ENCODE measurements around the gene KIF4B.

Gene KIF4B

GRCh38 chr5:155040984-155041653 is 27.6 kb downstream of the KIF4B start:
- in situ Hi-C loops (cut with HindIII; ENCODE audit: low sequenced_read_pairs), result no loop called here
- no peak overlapping the region for H3K4me3 ChIP-seq (ENCODE audit: low read depth, low read length)
- no peak for DNase-seq (ENCODE audit: low read depth)
- TF ChIP-seq, protein P1, sequence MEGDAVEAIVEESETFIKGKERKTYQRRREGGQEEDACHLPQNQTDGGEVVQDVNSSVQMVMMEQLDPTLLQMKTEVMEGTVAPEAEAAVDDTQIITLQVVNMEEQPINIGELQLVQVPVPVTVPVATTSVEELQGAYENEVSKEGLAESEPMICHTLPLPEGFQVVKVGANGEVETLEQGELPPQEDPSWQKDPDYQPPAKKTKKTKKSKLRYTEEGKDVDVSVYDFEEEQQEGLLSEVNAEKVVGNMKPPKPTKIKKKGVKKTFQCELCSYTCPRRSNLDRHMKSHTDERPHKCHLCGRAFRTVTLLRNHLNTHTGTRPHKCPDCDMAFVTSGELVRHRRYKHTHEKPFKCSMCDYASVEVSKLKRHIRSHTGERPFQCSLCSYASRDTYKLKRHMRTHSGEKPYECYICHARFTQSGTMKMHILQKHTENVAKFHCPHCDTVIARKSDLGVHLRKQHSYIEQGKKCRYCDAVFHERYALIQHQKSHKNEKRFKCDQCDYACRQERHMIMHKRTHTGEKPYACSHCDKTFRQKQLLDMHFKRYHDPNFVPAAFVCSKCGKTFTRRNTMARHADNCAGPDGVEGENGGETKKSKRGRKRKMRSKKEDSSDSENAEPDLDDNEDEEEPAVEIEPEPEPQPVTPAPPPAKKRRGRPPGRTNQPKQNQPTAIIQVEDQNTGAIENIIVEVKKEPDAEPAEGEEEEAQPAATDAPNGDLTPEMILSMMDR (IDR thresholded peaks at IDR 0.05; ENCODE audit: low read depth, low read length, missing control alignments), result no peak

- H3K4me3 ChIP-seq (ENCODE audit: low read depth, low read length), result no peak overlapping the region
- TF ChIP-seq, protein P1 (IDR thresholded peaks at IDR 0.05; ENCODE audit: low read depth, low read length, missing control alignments), result no peak
- DNase-seq (ENCODE audit: low read depth), result no peak
- in situ Hi-C loops (cut with HindIII; ENCODE audit: low sequenced_read_pairs), result no loop called here
Measured at GRCh38 chr5:155044591-155044990, 31.0 kb downstream of the KIF4B start.

DNA sequence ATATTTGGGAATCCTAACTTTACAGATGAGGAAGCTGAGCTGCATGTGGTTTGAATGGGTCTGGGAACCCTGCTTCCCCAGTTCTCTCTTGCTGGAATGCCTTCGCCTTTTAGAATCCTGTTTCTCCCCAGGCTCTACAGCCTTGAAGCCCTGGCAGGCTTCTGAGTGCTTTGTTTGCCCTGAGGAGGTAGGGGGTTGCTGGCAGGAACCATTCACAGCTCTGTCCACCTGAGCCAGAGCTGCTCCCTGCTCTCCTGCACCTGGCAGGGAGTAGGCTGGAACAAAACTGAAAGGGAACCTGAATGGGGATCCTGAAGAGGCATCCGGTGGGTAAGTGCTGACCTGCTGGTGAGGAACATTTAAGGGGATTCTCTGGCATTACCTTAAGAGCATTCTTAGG is 33.0 kb downstream of the KIF4B start:
- in situ Hi-C loops (cut with HindIII; ENCODE audit: low sequenced_read_pairs), result no loop called here
- H3K4me3 ChIP-seq (ENCODE audit: low read depth, low read length), result no peak overlapping the region
- DNase-seq (ENCODE audit: low read depth), result no peak
- TF ChIP-seq, protein P1 (IDR thresholded peaks at IDR 0.05; ENCODE audit: low read depth, low read length, missing control alignments), result no peak

GRCh38 chr5:155047818-155048217 is 34.3 kb downstream of the KIF4B start:
- TF ChIP-seq, protein P1 (IDR thresholded peaks at IDR 0.05; ENCODE audit: low read depth, low read length, missing control alignments), result no peak
- no peak overlapping the region for H3K4me3 ChIP-seq (ENCODE audit: low read depth, low read length)
- DNase-seq (ENCODE audit: low read depth), result no peak
- in situ Hi-C loops (cut with HindIII; ENCODE audit: low sequenced_read_pairs), result no loop called here

DNA sequence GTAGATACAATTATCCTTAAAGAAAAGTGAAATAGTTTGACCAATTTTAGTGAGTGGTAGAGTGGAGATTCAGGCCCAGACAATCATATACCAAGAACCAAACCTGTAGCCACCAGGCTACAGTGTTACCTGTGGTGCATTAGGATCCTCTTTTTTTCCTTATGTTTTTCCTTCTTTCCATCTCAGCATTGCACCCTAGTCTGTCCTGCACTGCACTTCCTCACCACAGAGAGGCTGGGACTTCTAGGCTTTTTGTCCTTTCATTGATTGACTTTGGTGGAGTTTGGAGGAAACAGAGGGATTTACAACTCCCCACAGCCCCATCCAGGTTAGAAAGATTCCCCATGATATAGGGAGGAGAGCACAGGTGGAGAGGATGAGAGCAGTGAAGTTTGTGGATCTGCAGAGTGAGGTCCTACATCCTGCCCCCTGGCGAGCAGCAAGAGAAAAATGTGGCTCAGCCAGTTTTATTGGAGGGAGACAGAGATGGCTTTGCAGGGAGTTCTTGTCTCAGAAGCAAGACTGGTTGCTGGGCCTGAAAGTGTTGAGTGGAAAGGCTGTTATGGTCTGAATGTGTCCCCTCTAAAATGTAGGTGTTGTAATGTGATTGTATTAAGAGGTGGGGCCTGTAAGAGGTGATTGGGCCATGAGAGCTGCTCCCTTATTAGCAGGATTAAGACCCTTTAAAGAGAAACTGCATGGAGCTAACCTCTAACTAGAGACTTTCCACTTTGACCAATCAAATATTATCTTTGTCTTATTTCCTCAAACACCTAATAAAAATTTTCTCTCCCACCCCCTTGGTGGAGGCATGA is 36.2 kb downstream of the KIF4B start:
- in situ Hi-C loops (cut with HindIII; ENCODE audit: low sequenced_read_pairs), result no loop called here
- no peak overlapping the region for H3K4me3 ChIP-seq (ENCODE audit: low read depth, low read length)
- DNase-seq (ENCODE audit: low read depth), result no peak
- TF ChIP-seq, protein P1 (IDR thresholded peaks at IDR 0.05; ENCODE audit: low read depth, low read length, missing control alignments), result peak; percentile 17

- TF ChIP-seq, protein P1 (IDR thresholded peaks at IDR 0.05; ENCODE audit: low read depth, low read length, missing control alignments), result no peak
- in situ Hi-C loops (cut with HindIII; ENCODE audit: low sequenced_read_pairs), result no loop called here
- no peak overlapping the region for H3K4me3 ChIP-seq (ENCODE audit: low read depth, low read length)
- DNase-seq (ENCODE audit: low read depth), result no peak
Measured at GRCh38 chr5:155050384-155051019, 36.9 kb downstream of the KIF4B start.

Data from astrocyte of the cerebellum (primary cell).